ENCODE data around the gene RBM33.
A peak's percentile ranks its signal among the peaks of the same experiment; 100 is the strongest.

RBM33 gene

GRCh38 chr7:155732286-155732685 is 87.8 kb downstream of the RBM33 start:
- H3K27ac Mint-ChIP-seq: no peak overlapping the region
- H3K27me3 Mint-ChIP-seq: no peaks in the 10 kb centered on the region
- no peak overlapping the region for H3K4me3 Mint-ChIP-seq
- H3K9me3 Mint-ChIP-seq: no peaks in the 10 kb centered on the region
- peaks cover 82% of the 10 kb centered on the region for H3K4me1 Mint-ChIP-seq
- H3K36me3 Mint-ChIP-seq: peaks cover 7% of the 10 kb centered on the region

DNA sequence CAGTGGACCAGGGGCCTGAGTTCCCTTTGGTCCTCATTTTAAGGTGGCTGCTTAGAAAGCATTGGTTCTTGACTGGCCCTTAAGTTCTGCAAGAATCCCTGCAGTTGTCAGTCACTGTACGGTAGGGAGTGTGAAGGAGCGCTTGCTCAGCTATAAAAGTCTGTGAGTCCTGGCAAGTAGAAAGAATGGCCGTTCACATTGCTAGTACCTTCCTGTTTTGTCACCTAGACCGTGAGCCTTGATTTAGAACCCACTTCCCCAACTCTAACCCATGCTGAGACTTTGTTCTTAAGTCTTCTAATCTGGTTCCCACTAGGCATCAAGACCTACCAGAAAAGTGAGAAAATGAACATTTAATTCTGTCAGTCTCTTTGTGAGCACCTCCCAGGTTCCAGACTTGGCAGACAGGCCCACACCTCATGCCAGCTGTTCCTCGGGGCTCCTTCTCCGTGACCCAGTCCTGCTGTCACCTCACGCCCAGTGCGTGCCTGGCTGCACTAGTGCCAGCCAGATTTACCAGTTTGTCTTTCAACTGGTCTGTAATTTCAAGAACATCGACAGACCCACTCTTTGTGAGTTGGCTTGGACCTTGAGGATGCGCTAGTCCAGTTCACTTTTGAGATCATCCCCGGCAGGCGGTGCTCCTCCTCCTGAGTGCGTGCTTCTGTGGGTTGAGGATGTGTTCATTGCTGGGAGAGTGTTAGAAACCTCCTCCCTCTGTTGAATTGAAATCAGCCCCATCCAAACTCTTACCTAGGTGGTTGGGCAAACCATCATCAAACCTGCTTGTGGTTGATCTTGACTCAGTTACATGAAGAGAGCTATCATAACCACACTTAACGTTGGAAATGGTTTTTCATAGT is 89.4 kb downstream of the RBM33 start:
- no peaks in the 10 kb centered on the region for H3K9me3 Mint-ChIP-seq
- no peaks in the 10 kb centered on the region for H3K27me3 Mint-ChIP-seq
- peaks cover 9% of the 10 kb centered on the region for H3K36me3 Mint-ChIP-seq
- H3K27ac Mint-ChIP-seq: peak overlapping the region; percentile 85
- H3K4me1 Mint-ChIP-seq: peaks cover 85% of the 10 kb centered on the region
- peak overlapping the region; percentile 33 for H3K4me3 Mint-ChIP-seq

DNA sequence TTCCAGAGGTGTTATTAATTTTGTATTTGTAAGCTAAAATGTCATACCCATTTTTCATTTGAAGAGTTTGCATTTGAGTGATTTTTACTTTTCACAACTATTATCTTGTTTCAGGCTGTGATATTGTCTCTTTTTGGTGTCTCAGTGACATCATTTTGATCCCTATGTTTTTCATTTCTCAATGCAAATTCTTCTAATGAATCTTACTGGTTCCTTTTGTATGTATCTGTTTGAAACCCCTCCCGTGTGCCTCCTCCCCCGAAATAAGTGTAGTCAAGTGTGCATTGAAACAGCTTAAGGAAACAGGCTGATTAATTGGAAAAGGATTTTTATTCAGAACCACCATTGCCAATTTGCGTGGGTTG is 90.0 kb downstream of the RBM33 start:
- H3K4me1 Mint-ChIP-seq: peaks cover 88% of the 10 kb centered on the region
- H3K36me3 Mint-ChIP-seq: peaks cover 11% of the 10 kb centered on the region
- H3K27ac Mint-ChIP-seq: peak overlapping the region; percentile 88

DNA sequence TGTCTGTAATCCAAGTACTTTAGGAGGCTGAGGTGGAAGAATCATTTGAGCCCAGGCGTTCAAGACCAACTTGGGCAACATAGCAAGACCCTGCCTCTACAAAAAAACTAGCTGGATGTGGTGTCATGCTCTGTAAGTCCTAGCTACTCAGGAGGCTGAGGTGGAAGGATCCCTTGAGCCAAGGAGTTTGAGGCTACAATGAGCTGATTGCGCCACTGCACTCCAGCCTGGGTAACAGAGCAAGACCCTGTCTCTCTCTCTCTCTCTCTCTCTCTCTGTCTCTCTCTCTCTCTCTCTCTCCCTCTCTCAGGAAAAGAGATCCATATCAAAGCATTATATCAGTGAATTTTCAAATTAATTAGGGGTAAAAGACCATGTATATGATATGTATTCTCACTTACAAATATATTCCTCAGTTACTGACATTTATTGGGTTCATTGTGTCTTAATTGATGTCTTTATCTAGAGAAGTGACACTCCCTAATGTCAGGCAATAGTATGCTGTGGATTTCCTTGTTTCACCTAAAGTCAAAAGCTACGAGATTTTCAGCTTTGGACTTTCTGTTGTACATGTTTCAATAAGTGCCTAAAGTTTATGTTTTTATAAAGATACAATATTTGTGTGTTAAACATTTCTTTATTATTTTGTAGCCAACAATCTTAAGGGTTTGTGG is 91.1 kb downstream of the RBM33 start:
- Mint-ChIP-seq H3K9me3 (no peaks in the 10 kb centered on the region), H3K36me3 (peaks cover 9% of the 10 kb centered on the region), H3K4me3 (no peak overlapping the region), H3K27ac (peak overlapping the region; percentile 81), H3K4me1 (peaks cover 87% of the 10 kb centered on the region), H3K27me3 (no peaks in the 10 kb centered on the region)

More for the DNA sequence above, 90.0 kb downstream of the RBM33 start:
- no peak overlapping the region for H3K4me3 Mint-ChIP-seq
- H3K27me3 Mint-ChIP-seq: no peaks in the 10 kb centered on the region
- H3K9me3 Mint-ChIP-seq: no peaks in the 10 kb centered on the region

- H3K27ac Mint-ChIP-seq: peak overlapping the region; percentile 87
- peaks cover 78% of the 10 kb centered on the region for H3K4me1 Mint-ChIP-seq
- no peak overlapping the region for H3K4me3 Mint-ChIP-seq
- no peaks in the 10 kb centered on the region for H3K9me3 Mint-ChIP-seq
- H3K27me3 Mint-ChIP-seq: no peaks in the 10 kb centered on the region
- peaks cover 10% of the 10 kb centered on the region for H3K36me3 Mint-ChIP-seq
These were observed 93.1 kb downstream of the RBM33 start for GRCh38 chr7:155737590-155737989.

DNA sequence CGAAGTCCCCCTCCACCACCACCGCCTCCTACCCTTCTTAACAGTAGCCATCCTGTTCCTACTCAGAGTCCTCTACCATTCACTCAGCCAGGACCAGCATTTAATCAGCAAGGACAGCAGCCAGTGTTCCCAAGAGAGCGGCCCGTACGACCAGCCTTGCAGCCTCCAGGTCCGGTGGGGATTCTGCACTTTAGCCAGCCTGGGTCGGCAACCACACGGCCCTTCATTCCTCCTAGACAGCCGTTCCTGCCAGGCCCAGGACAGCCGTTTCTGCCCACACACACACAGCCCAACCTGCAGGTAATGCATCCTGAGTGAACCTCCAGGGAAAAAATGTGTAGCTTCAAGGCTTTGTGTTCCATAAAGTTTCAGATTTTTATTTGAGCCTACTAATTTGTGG is 93.6 kb downstream of the RBM33 start:
- H3K4me1 Mint-ChIP-seq: peaks cover 73% of the 10 kb centered on the region
- H3K4me3 Mint-ChIP-seq: no peak overlapping the region
- H3K36me3 Mint-ChIP-seq: peaks cover 10% of the 10 kb centered on the region

DNA sequence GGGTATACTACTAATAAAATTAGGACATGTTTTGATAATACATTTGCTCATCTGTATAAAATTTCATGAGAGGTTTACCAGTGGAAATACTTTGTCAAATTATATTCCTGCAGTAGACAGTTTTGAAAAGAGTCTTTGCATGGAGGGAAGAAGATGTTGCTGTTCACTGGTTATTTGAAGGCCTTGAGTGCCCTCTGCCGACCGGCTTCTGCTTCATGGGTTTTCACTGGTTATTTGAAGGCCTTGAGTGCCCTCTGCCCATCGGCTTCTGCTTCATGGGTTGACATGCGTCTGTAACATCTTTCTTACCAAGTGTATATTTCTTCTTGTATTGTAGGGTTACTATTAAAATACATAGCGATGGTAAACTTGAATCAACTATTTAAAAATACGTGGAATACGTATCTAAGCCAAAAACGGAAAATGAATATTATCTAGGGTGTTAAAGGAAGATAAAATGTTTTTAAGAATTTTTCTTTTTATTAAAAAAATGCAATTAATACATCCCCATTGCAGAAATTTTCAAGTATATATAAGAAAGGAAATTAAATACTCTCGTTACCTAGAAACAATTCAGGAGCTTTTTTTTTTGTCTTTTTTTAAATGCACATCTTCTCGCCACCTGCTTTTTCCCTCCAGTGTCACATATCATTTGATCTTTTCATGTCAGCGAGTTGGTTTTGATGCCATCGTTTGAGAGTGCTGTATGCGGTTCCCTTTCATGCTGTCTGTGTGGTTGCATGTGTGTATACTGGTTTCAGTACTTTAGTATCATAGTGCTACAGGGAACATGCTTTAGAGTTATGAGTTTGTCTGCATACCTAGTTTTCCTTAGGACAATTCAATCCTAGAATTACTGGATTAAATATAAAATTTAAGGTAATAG is 94.4 kb downstream of the RBM33 start:
- Mint-ChIP-seq H3K36me3 (peaks cover 12% of the 10 kb centered on the region), H3K4me3 (peak overlapping the region; percentile 71), H3K4me1 (peaks cover 65% of the 10 kb centered on the region), H3K27me3 (no peaks in the 10 kb centered on the region), H3K27ac (peak overlapping the region; percentile 89), H3K9me3 (no peaks in the 10 kb centered on the region)

More for the DNA sequence above, 93.6 kb downstream of the RBM33 start:
- H3K27ac Mint-ChIP-seq: no peak overlapping the region
- no peaks in the 10 kb centered on the region for H3K9me3 Mint-ChIP-seq
- H3K27me3 Mint-ChIP-seq: no peaks in the 10 kb centered on the region

DNA sequence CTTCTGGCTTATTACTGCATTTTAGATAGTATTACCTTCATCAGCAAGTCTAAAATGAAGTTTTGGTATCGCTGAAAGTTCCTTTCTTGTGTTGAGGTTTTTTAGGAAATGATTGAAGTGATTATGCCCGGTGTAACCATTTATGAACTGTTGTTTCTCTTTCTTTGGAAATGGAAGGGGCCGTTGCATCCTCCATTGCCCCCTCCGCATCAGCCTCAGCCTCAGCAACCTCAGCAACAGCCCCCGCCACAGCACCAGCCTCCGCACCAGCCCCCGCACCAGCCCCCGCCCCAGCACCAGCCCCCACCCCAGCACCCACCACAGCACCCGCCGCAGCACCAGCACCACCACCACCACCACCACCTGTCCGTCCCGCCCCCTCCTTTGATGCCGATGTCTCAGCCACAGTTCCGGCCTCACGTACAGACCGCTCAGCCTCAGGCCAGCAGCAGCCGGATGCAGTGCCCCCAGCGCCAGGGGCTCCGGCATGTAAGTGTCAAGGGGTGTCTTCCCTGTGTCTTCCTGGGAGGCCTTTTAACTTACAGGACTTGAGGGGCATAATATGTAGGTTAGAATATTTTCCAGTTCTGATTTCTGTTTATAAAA is 95.2 kb downstream of the RBM33 start:
- H3K27me3 Mint-ChIP-seq: no peaks in the 10 kb centered on the region
- no peaks in the 10 kb centered on the region for H3K9me3 Mint-ChIP-seq
- H3K4me1 Mint-ChIP-seq: peaks cover 58% of the 10 kb centered on the region
- H3K36me3 Mint-ChIP-seq: peaks cover 12% of the 10 kb centered on the region
- H3K27ac Mint-ChIP-seq: peak overlapping the region; percentile 55
- no peak overlapping the region for H3K4me3 Mint-ChIP-seq

DNA sequence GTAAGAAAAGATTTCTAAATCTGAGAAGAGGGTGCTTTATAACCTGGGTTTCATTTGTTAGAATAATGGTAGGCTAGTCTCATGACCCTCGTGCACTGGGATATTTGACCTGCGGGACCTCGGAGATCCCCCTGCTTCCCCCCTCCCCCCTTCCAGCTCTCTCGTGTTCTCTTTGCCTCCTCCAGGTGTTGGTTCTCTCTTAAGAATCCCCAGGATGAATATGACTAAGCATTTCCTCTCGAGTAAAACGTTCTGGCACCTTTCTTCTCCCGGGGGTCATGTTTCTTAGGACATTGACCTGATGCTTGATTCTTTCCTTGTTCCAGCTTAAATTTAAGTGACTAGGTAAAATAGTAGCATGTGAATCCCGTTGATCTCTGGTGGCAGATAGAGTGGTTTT is 96.6 kb downstream of the RBM33 start:
- H3K9me3 Mint-ChIP-seq: no peaks in the 10 kb centered on the region
- H3K4me1 Mint-ChIP-seq: peaks cover 53% of the 10 kb centered on the region
- no peak overlapping the region for H3K4me3 Mint-ChIP-seq
- H3K27me3 Mint-ChIP-seq: no peaks in the 10 kb centered on the region
- H3K27ac Mint-ChIP-seq: peak overlapping the region; percentile 46
- H3K36me3 Mint-ChIP-seq: peaks cover 12% of the 10 kb centered on the region

- Mint-ChIP-seq H3K27ac (peak overlapping the region; percentile 17), H3K9me3 (no peaks in the 10 kb centered on the region), H3K4me3 (no peak overlapping the region), H3K27me3 (no peaks in the 10 kb centered on the region), H3K36me3 (peaks cover 12% of the 10 kb centered on the region), H3K4me1 (peaks cover 59% of the 10 kb centered on the region)
These were observed 97.3 kb downstream of the RBM33 start for GRCh38 chr7:155741805-155742204.

DNA sequence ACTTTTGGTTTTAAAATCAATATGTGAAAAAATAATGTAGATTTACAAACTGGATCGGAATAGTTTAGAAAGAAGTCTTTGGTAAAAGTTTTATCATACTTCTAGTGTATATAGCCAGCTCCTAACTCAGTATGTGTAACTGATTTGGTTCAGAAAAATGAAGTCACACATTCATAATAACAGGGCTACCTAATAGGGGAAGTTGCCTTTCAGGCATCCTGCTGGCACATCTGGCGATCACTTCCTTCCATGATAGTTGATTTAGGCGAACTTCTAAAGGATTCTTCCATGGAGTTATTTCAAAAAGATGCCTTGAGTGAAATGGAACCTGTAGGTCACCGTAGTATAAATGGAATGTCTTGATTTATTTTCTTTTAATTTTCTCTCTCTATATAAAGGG is 98.7 kb downstream of the RBM33 start:
- Mint-ChIP-seq H3K4me3 (no peak overlapping the region), H3K27me3 (no peaks in the 10 kb centered on the region), H3K9me3 (no peaks in the 10 kb centered on the region), H3K27ac (no peak overlapping the region), H3K36me3 (peaks cover 14% of the 10 kb centered on the region), H3K4me1 (peaks cover 60% of the 10 kb centered on the region)

- Mint-ChIP-seq H3K27me3 (no peaks in the 10 kb centered on the region), H3K4me1 (peaks cover 60% of the 10 kb centered on the region), H3K4me3 (no peak overlapping the region), H3K27ac (peak overlapping the region; percentile 5), H3K36me3 (peaks cover 13% of the 10 kb centered on the region), H3K9me3 (no peaks in the 10 kb centered on the region)
These were observed 100.7 kb downstream of the RBM33 start for GRCh38 chr7:155744971-155745683.

GRCh38 chr7:155745737-155746136 is 101.3 kb downstream of the RBM33 start:
- peaks cover 61% of the 10 kb centered on the region for H3K4me1 Mint-ChIP-seq
- H3K36me3 Mint-ChIP-seq: peaks cover 13% of the 10 kb centered on the region
- H3K27ac Mint-ChIP-seq: no peak overlapping the region

GRCh38 chr7:155746188-155746587 is 101.7 kb downstream of the RBM33 start:
- peaks cover 12% of the 10 kb centered on the region for H3K36me3 Mint-ChIP-seq
- H3K27me3 Mint-ChIP-seq: no peaks in the 10 kb centered on the region
- H3K27ac Mint-ChIP-seq: peak overlapping the region; percentile 90
- no peaks in the 10 kb centered on the region for H3K9me3 Mint-ChIP-seq
- peaks cover 60% of the 10 kb centered on the region for H3K4me1 Mint-ChIP-seq
- H3K4me3 Mint-ChIP-seq: no peak overlapping the region

More at GRCh38 chr7:155745737-155746136, 101.3 kb downstream of the RBM33 start:
- H3K27me3 Mint-ChIP-seq: no peaks in the 10 kb centered on the region
- no peak overlapping the region for H3K4me3 Mint-ChIP-seq
- H3K9me3 Mint-ChIP-seq: no peaks in the 10 kb centered on the region

GRCh38 chr7:155747209-155747608 is 102.7 kb downstream of the RBM33 start:
- Mint-ChIP-seq H3K27ac (no peak overlapping the region), H3K4me1 (peaks cover 64% of the 10 kb centered on the region)

More at GRCh38 chr7:155747209-155747608, 102.7 kb downstream of the RBM33 start:
- H3K9me3 Mint-ChIP-seq: no peaks in the 10 kb centered on the region
- H3K4me3 Mint-ChIP-seq: no peak overlapping the region
- H3K36me3 Mint-ChIP-seq: peaks cover 10% of the 10 kb centered on the region
- no peaks in the 10 kb centered on the region for H3K27me3 Mint-ChIP-seq

Measured in activated naive CD4-positive, alpha-beta T cell treated with anti-CD3 and anti-CD28 coated beads, Interleukin-2, amount 50 U/mL, for 24 hours (primary cell).